T1000 (cell line): ENCODE measurements around the gene MGAT1.
A peak's percentile ranks its signal among the peaks of the same experiment; 100 is the strongest.
"Not testable (repeated sequence)": the region's sequence is repeated elsewhere in the genome, so short reads cannot be mapped to it uniquely, and the experiment has no call there.

Experiments used
- DNase-seq: peaks from one replicate; lab custom pipeline; 2025; ENCODE audit warnings: mixed read lengths; lab: John Stamatoyannopoulos, UW

The MGAT1 gene

GRCh38 chr5:180802325-180803180, at the start of gene MGAT1:
TSS of gene MGAT1 (minus strand) at chr5:180802806. CDS start at chr5:180792971, 9,835 bp downstream.
- DNase-seq = peak; percentile 46

GRCh38 chr5:180850434-180851078, 48.0 kb upstream of the MGAT1 start:
- no peak for DNase-seq

GRCh38 chr5:180849827-180850226, 47.2 kb upstream of the MGAT1 start:
- no peak for DNase-seq

GRCh38 chr5:180848878-180849277, 46.3 kb upstream of the MGAT1 start:
- DNase-seq = no peak

GRCh38 chr5:180848265-180848664, 45.7 kb upstream of the MGAT1 start:
- DNase-seq = no peak

- DNase-seq = no peak
These were observed 44.4 kb upstream of the MGAT1 start for GRCh38 chr5:180847026-180847425.

GRCh38 chr5:180844858-180845257, 42.3 kb upstream of the MGAT1 start:
- no peak for DNase-seq

- no peak for DNase-seq
These were observed 41.8 kb upstream of the MGAT1 start for GRCh38 chr5:180844432-180844831.

- DNase-seq = no peak
These were observed 37.3 kb upstream of the MGAT1 start for GRCh38 chr5:180839935-180840334.

GRCh38 chr5:180839227-180839626, 36.6 kb upstream of the MGAT1 start:
- no peak for DNase-seq

- DNase-seq = no peak
These were observed 34.9 kb upstream of the MGAT1 start for GRCh38 chr5:180837478-180837877.

- DNase-seq = no peak
These were observed 30.0 kb upstream of the MGAT1 start for GRCh38 chr5:180832638-180833068.

- peak; percentile 47 for DNase-seq
These were observed 28.8 kb upstream of the MGAT1 start for GRCh38 chr5:180831139-180832093.

GRCh38 chr5:180830253-180831138, 27.9 kb upstream of the MGAT1 start:
- peak; percentile 27 for DNase-seq

GRCh38 chr5:180829726-180830125, 27.1 kb upstream of the MGAT1 start:
- no peak for DNase-seq

GRCh38 chr5:180828756-180829531, 26.3 kb upstream of the MGAT1 start:
- DNase-seq = not testable (repeated sequence)

- not testable (repeated sequence) for DNase-seq
These were observed 24.8 kb upstream of the MGAT1 start for GRCh38 chr5:180827374-180827773.

- DNase-seq = no peak
These were observed 23.3 kb upstream of the MGAT1 start for GRCh38 chr5:180825768-180826525.
